Kasumi-1 (cell line): ENCODE measurements around the gene OOSP1.
"Not testable (repeated sequence)": the region's sequence is repeated elsewhere in the genome, so short reads cannot be mapped to it uniquely, and the experiment has no call there.

Experiments used
- DNase-seq, 2 experiments: peaks; one replicate each; lab custom pipeline; 2025; lab: John Stamatoyannopoulos, UW

OOSP1 gene

GRCh38 chr11:59960502-59961381 lies 22.5 kb downstream of the OOSP1 start:
- DNase-seq = no peak

GRCh38 chr11:59962107-59962482 lies 23.9 kb downstream of the OOSP1 start:
- DNase-seq = no peak

GRCh38 chr11:59963733-59964132 lies 25.5 kb downstream of the OOSP1 start, which contains the start of gene OOSP4A:
OOSP4A (plus strand) TSS chr11:59964033; CDS start chr11:59964033, 0 bp downstream.
- DNase-seq = no peak

- DNase-seq = no peak
These were observed 27.2 kb downstream of the OOSP1 start for GRCh38 chr11:59965424-59965823.

GRCh38 chr11:59966201-59966600 lies 28.0 kb downstream of the OOSP1 start:
- DNase-seq = no peak

GRCh38 chr11:59967677-59968394 lies 29.6 kb downstream of the OOSP1 start:
- DNase-seq = no peak

- DNase-seq = no peak
These were observed 30.2 kb downstream of the OOSP1 start for GRCh38 chr11:59968395-59968783.

- DNase-seq = no peak
These were observed 34.9 kb downstream of the OOSP1 start for GRCh38 chr11:59973097-59973496.

GRCh38 chr11:59981106-59981770 lies 43.0 kb downstream of the OOSP1 start:
- no peak for DNase-seq

- DNase-seq = not testable (repeated sequence)
These were observed 43.8 kb downstream of the OOSP1 start for GRCh38 chr11:59982037-59982436.

GRCh38 chr11:59983212-59983611 lies 45.0 kb downstream of the OOSP1 start:
- no peak for DNase-seq

- DNase-seq = no peak
These were observed 46.1 kb downstream of the OOSP1 start for GRCh38 chr11:59984368-59984767.

- no peak for DNase-seq
These were observed 52.2 kb downstream of the OOSP1 start for GRCh38 chr11:59990421-59990820.

GRCh38 chr11:59992425-59992824 lies 54.2 kb downstream of the OOSP1 start:
- DNase-seq = peak; percentile 77 to 81

GRCh38 chr11:59997800-59998199 lies 59.6 kb downstream of the OOSP1 start:
- no peak for DNase-seq

- no peak for DNase-seq
These were observed 61.5 kb downstream of the OOSP1 start for GRCh38 chr11:59999691-60000090.

- no peak for DNase-seq
These were observed 65.5 kb downstream of the OOSP1 start for GRCh38 chr11:60003729-60004128.

GRCh38 chr11:60005360-60005759 lies 67.1 kb downstream of the OOSP1 start:
- DNase-seq = no peak
